Upper lobe of right lung (tissue), 1 donor: ENCODE measurements around the gene CDK6. TPM values are rescaled to one million over a fixed set of nuclear protein-coding genes. Genes with fewer than 3 reads are reported as not detected.

ENCODE experiments used
- ATAC-seq: fragments of 200-7000 bp; cut with Tn5 transposase; one replicate; pipeline ENCODE4 v1.9.1; 2020; ENCODE audit warnings: mild to moderate bottlenecking, moderate library complexity
- DNase-seq: peaks from one replicate; pipeline ENCODE4 v3.0.0-alpha.2; 2020
- H3K27ac ChIP-seq: fragments of 200-600 bp; one replicate; pipeline ENCODE4 v1.8.0; 2022
- H3K27me3 ChIP-seq: fragments of 200-600 bp; one replicate; pipeline ENCODE4 v1.8.0; 2022; ENCODE audit warnings: mild to moderate bottlenecking
- H3K36me3 ChIP-seq: fragments of 200-600 bp; one replicate; pipeline ENCODE4 v1.8.0; 2022
- H3K4me1 ChIP-seq: fragments of 200-600 bp; one replicate; pipeline ENCODE4 v1.8.0; 2022
- H3K4me3 ChIP-seq: fragments of 200-600 bp; one replicate; pipeline ENCODE4 v1.8.0; 2022; ENCODE audit warnings: mild to moderate bottlenecking
- H3K9me3 ChIP-seq: fragments of 200-600 bp; one replicate; pipeline ENCODE4 v1.8.0; 2022
- intact Hi-C: fragments of 100-400 bp; cut with DNase I; formaldehyde crosslinking; loops from one replicate; pipeline ENCODE4 v1.11.0; 2022
- total RNA-seq: library from RNA; stranded (reverse); fragmentation: NEBNext Ultra II Directional; extraction: Animal tissue kit (Norgen Biotek cat#: 25700); gene quantifications from one replicate; pipeline ENCODE4 v1.2.1, GENCODE V29; 2021
- TF ChIP-seq, protein P1 (sequence below): fragments of 200-600 bp; IDR thresholded peaks from one replicate; pipeline ENCODE4 v1.8.0; 2022; ENCODE audit warnings: antibody characterized with exemption
- donor health status: DM: no; HTN: yes; CAD: no; lungs with severe emphysema.

Gene CDK6
- total RNA-seq, 1 donor from 2014 or later = 22.4 TPM

DNA sequence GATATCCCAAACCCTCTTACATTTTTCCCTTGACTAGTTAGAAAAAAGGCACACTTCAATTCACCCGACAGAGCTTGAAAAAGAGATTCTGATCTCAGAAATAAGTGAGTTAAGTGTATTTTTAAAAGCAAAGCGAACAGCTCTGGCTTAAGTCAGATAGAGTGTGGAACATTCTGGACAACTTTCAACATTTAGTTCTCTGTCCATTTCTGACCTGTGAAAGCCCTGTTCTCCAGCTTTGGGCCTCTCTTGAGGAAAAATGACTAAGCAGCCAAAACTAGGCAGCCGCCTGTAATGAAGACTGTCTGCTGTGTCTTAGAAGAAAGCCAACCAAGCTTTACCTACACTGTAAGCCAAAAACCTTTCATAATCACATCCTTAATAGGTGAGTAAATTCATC lies 50.5 kb downstream of the CDK6 start:
- H3K9me3 ChIP-seq = peaks cover 8% of the 10 kb centered on the region
- peaks cover 5% of the 10 kb centered on the region for H3K4me1 ChIP-seq
- H3K36me3 ChIP-seq = no peaks in the 10 kb centered on the region
- DNase-seq (no peak), ATAC-seq (peak; percentile 39)
- no peak overlapping the region for H3K4me3 ChIP-seq
- intact Hi-C loops = no loop called here
- H3K27me3 ChIP-seq = no peaks in the 10 kb centered on the region
- no peak overlapping the region for H3K27ac ChIP-seq
- TF ChIP-seq, protein P1, sequence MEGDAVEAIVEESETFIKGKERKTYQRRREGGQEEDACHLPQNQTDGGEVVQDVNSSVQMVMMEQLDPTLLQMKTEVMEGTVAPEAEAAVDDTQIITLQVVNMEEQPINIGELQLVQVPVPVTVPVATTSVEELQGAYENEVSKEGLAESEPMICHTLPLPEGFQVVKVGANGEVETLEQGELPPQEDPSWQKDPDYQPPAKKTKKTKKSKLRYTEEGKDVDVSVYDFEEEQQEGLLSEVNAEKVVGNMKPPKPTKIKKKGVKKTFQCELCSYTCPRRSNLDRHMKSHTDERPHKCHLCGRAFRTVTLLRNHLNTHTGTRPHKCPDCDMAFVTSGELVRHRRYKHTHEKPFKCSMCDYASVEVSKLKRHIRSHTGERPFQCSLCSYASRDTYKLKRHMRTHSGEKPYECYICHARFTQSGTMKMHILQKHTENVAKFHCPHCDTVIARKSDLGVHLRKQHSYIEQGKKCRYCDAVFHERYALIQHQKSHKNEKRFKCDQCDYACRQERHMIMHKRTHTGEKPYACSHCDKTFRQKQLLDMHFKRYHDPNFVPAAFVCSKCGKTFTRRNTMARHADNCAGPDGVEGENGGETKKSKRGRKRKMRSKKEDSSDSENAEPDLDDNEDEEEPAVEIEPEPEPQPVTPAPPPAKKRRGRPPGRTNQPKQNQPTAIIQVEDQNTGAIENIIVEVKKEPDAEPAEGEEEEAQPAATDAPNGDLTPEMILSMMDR = no peak

DNA sequence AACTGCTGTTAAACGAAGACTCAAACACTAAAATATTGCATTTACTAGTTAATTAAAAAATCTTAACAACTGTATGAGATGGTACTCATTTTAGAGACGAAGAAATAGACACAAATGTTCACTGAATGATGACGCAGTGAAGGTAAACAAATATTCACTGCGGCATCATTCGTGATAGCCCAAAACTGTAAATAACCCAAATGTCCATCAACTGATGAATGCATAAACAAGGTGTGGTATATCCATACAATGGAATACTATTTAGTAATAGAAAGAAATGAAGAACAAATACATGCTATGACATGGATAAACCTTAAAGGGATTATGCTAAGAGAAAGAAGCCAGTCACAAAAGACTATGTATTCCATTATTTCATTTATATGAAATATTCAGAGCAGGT lies 51.4 kb downstream of the CDK6 start:
- ATAC-seq (no peak), DNase-seq (no peak)
- Histone ChIP-seq H3K36me3 (no peaks in the 10 kb centered on the region), H3K9me3 (peaks cover 8% of the 10 kb centered on the region), H3K4me1 (peaks cover 5% of the 10 kb centered on the region), H3K27me3 (no peaks in the 10 kb centered on the region), H3K4me3 (no peak overlapping the region), H3K27ac (no peak overlapping the region)
- TF ChIP-seq, protein P1 = no peak
- intact Hi-C loops = no loop called here

DNA sequence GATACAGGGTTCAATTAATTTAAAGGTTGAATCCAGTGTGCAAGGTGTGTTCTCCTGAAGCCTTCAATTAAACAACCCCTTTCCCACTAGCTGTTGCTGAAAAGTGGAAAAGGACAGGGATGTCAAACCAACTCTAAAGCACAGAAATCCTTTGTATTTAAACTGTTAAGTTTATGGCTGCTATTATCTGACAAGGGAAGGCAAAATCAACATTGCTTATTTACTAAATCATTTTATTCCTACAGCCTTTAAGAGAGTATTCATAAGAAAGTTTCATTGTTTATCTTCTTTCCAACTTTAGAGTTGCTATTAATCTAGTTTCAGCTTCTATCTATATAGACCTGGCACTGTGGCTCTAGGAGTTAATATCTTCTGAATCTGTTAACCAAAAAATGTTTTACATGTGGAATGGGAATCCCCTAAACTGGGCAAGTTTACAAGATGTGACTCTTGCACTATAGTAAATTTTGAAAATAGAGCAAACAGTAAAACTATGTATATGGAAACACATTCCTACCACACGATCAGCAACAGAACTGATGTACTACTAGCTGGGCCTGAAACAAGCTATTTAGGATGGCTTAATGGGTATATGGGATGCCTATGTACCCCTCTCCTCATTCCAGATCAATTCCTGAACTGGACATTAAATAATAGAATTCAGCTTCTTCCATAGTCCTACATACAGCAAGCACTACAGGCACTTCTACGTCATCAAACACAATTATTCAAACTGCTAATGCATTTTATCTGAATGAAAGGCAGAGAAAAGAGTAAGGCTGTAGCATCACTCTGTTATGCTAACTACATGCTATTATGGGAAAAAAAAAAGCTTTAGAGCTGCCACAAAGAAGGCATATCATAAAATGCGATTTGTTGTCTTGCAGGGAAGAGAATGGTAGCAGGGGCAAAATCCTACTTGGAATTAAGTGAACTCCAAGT lies 52.8 kb downstream of the CDK6 start:
- TF ChIP-seq, protein P1 = no peak
- ATAC-seq = no peak
- H3K27me3 ChIP-seq = no peaks in the 10 kb centered on the region
- peaks cover 12% of the 10 kb centered on the region for H3K4me1 ChIP-seq
- no peaks in the 10 kb centered on the region for H3K36me3 ChIP-seq
- intact Hi-C loops = no loop called here
- peaks cover 4% of the 10 kb centered on the region for H3K9me3 ChIP-seq
- no peak for DNase-seq
- H3K4me3 ChIP-seq = no peak overlapping the region
- H3K27ac ChIP-seq = no peak overlapping the region

DNA sequence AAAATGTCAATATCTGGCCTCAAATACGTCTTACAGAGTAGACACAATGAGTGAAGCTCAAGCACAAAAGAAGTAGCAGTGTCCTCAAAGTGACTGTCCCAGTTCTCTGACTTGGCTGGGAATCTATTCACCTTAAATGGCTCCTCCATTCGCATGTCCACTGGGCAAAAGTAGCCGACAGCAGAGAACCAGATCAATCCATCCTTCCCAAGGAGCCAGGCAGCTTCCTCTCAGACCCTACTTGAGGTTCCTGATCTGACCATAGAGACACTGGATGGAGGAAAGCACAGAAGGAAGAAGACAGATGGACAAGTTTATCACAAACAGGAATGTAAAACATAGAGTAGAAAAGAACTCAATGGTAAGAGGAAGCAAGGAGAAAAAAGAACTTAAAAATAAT lies 53.5 kb downstream of the CDK6 start:
- Histone ChIP-seq H3K27me3 (no peaks in the 10 kb centered on the region), H3K9me3 (no peaks in the 10 kb centered on the region), H3K4me3 (no peak overlapping the region), H3K27ac (no peak overlapping the region), H3K36me3 (no peaks in the 10 kb centered on the region), H3K4me1 (peaks cover 12% of the 10 kb centered on the region)
- TF ChIP-seq, protein P1 = no peak
- ATAC-seq (no peak), DNase-seq (no peak)
- intact Hi-C loops = no loop called here

DNA sequence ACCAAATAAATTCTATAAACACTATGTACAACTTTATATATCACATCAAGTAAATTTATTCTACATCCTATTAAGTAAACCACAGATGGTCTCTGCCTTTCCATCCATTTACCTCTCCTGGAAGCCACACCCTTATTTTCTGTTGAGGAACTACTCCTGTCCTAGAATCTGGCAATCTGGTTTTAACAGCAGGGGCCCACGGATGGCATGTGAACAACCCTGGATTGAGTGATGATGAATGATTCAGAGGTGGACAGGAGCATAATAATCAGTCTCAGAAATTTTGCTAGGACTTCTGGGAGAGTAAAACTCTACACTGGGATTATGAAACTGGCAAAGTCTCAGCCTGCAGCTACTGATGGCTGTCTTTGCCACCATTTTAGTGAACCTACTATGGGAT lies 54.1 kb downstream of the CDK6 start:
- intact Hi-C loops = no loop called here
- Histone ChIP-seq H3K4me3 (no peak overlapping the region), H3K4me1 (peaks cover 12% of the 10 kb centered on the region), H3K9me3 (no peaks in the 10 kb centered on the region), H3K27ac (no peak overlapping the region), H3K36me3 (no peaks in the 10 kb centered on the region), H3K27me3 (no peaks in the 10 kb centered on the region)
- TF ChIP-seq, protein P1 = no peak
- ATAC-seq (no peak), DNase-seq (no peak)
